ENCODE results near the gene GRID2IP.

GRID2IP gene

DNA sequence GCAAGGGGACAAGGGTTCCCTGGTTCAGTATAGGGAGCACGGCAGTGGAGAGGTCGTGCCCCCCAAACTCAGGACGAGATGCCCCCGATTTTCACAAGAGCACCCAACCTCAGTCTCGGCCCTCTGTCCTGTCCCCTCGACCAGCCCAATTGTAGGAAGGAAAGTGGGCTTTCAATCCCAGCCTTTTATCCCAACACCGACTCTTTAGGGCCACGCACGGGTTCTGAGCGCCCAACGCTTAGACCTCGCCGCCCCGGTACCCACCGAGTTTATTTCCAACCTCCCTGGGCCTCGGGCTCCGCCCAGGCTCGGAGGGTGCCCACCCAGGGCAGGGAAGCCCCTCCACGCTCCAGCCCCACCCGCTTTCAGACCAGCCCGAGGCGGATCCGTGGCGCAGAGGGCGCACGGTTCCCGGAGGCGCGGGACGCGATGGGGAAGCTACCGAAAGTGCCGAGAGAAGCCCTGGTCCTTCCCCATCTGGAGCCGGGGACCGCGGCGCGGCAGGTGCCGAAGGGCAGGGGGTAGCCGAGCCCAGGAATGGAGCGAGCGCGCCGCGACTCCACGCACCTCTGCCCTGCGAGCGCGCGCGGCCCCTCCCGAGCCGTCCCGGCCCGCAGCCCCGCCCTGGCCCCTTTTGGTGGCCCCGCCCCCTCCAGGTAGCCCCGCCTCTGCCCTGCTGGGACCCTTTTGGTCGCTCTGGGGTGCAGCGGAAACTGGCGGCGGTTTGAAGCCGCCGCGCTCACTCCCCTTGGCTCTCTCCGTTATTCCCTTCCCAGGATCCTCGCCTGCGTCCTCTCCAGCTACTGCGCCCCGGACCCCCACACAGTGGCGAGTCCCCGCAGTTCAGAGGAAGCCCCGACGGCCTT is 20.4 kb downstream of the GRID2IP start:
- no peak for DNase-seq (ENCODE audit: low read depth)
- no peak overlapping the region for H3K4me3 ChIP-seq (ENCODE audit: low read depth, low read length)
- TF ChIP-seq POLR2A (IDR thresholded peaks at IDR 0.05; ENCODE audit: extremely low read depth, insufficient read length), result no peak
- TF ChIP-seq, protein P1, sequence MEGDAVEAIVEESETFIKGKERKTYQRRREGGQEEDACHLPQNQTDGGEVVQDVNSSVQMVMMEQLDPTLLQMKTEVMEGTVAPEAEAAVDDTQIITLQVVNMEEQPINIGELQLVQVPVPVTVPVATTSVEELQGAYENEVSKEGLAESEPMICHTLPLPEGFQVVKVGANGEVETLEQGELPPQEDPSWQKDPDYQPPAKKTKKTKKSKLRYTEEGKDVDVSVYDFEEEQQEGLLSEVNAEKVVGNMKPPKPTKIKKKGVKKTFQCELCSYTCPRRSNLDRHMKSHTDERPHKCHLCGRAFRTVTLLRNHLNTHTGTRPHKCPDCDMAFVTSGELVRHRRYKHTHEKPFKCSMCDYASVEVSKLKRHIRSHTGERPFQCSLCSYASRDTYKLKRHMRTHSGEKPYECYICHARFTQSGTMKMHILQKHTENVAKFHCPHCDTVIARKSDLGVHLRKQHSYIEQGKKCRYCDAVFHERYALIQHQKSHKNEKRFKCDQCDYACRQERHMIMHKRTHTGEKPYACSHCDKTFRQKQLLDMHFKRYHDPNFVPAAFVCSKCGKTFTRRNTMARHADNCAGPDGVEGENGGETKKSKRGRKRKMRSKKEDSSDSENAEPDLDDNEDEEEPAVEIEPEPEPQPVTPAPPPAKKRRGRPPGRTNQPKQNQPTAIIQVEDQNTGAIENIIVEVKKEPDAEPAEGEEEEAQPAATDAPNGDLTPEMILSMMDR (IDR thresholded peaks at IDR 0.05; ENCODE audit: low read depth, low read length), result no peak
- TF ChIP-seq, protein P2, sequence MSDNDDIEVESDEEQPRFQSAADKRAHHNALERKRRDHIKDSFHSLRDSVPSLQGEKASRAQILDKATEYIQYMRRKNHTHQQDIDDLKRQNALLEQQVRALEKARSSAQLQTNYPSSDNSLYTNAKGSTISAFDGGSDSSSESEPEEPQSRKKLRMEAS (IDR thresholded peaks at IDR 0.05; ENCODE audit: low read depth, low read length), result no peak
- no peak for TF ChIP-seq MYC (IDR thresholded peaks at IDR 0.05; ENCODE audit: low read depth, low read length)

DNA sequence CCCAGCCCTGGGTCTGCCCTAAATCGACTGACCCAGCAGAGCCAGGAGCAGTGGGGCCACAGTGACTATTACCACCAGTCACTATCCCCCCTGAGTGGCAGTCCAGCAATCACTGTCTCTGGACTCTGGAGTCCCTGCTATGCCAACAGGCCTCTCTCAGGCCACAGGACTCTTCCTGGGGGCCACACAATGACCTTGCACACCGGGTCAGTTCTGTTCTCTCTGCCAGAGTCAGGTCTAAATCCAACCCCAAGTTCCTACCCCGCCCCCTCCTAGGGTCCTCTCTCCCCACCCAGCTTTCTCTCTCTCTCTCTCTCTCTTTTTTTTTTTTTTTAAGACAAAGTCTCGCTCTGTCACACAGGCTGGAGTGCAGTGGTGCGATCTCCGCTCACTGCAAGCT is 21.6 kb downstream of the GRID2IP start:
- TF ChIP-seq, protein P2 (IDR thresholded peaks at IDR 0.05; ENCODE audit: low read depth, low read length), result no peak
- no peak for TF ChIP-seq POLR2A (IDR thresholded peaks at IDR 0.05; ENCODE audit: extremely low read depth, insufficient read length)
- no peak for TF ChIP-seq MYC (IDR thresholded peaks at IDR 0.05; ENCODE audit: low read depth, low read length)
- TF ChIP-seq, protein P1 (IDR thresholded peaks at IDR 0.05; ENCODE audit: low read depth, low read length), result no peak
- no peak for DNase-seq (ENCODE audit: low read depth)
- H3K4me3 ChIP-seq (ENCODE audit: low read depth, low read length), result no peak overlapping the region

DNA sequence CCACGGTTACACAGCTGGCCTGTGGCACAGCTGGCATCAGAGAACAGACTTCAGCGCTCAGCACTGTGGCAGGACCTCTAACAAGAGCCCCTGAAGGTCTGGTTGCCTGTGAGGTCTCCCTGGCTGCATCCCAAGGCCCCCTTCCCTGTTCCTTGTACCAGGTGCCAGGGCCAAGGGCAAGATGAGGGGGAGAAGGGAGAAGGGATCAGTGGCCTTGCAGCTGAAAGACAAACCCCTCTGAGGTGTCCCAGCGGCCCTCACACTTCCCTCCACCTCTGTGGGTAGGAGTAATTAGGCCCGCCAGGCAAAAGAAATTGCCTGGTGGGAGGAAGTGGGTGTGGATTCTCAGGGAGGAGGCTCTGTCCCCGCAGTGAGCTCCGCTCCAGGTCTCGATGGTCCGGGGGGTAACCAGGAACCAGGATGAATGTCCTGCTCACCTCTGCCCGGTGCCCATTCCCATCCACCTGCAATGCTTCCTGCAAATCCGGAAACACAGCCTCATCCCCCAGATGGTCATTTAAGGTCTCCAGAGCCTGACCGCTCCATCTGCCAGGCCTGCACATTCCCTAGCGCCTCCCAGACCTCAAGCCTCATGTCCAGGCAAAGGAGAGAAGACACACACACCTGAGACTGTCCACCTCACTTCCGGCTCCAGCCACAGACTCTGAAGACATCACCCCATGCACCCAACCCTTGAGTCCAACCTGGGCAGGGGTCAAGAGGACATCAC is 22.7 kb downstream of the GRID2IP start:
- DNase-seq (ENCODE audit: low read depth), result no peak
- H3K4me3 ChIP-seq (ENCODE audit: low read depth, low read length), result no peak overlapping the region
- TF ChIP-seq, protein P1 (IDR thresholded peaks at IDR 0.05; ENCODE audit: low read depth, low read length), result no peak
- TF ChIP-seq, protein P2 (IDR thresholded peaks at IDR 0.05; ENCODE audit: low read depth, low read length), result no peak

DNA sequence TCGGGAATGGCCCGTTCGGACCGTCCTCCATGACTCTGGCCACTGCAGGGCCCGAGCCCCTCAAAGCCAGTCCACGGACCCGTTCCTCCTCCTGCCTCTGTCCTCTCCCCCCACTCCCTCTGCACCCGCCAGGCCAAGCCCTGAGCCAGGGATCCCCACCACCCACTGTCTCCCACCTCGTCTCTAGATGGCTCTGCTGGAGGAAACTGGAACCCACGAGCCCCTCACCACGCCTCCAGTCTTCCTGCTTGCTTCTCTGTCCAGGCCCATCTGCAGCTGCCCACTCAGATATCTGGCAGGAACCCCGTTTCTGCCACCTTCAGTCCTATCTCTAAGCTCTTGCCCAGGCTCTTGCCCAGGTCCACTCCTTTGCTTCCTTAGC is 24.3 kb downstream of the GRID2IP start:
- no peak overlapping the region for H3K4me3 ChIP-seq (ENCODE audit: low read depth, low read length)
- TF ChIP-seq POLR2A (IDR thresholded peaks at IDR 0.05; ENCODE audit: extremely low read depth, insufficient read length) (no peak), MYC (IDR thresholded peaks at IDR 0.05; ENCODE audit: low read depth, low read length) (no peak)
- TF ChIP-seq, protein P1 (IDR thresholded peaks at IDR 0.05; ENCODE audit: low read depth, low read length), result no peak
- TF ChIP-seq, protein P2 (IDR thresholded peaks at IDR 0.05; ENCODE audit: low read depth, low read length), result no peak

DNA sequence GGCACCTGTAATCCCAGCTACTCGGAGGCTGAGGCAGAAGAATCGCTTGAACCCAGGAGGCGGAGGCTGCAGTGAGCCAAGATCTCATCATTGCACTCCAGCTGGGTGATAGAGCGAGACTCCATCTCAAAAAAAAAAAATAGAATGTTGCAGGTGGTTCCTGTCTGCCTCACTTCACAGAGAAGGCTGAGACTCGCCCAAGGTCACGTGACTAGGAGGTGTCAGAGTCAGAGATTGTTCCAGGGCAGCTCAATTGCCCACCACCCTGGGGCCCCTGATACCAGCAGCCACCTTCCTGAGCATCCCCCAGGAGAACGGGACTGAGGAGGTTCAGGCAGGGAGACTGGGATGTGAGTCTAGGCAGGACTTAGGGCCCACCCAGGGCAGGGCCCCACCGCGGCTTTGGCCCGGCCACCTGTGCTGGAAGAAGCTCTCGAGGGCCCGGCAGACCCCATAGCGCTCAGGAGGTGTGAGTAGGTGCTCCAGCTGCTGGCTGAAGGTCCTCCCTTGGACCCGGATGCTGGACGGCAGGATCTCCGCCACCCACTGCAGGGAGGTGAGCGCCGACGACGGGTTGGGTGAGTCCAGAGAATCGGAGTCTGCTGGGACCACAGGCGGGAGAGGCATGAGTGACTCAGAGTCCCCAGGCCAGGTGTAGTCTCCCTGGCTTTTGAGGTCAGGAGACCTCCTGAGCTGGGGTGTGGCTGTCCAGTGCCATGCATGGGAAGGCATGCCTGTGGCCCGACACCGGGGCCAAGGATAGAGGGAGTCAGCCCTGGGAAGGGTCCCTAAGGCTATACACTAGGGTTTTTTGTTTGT is 30.9 kb downstream of the GRID2IP start:
- no peak for DNase-seq (ENCODE audit: low read depth)
- no peak overlapping the region for H3K4me3 ChIP-seq (ENCODE audit: low read depth, low read length)
- TF ChIP-seq MYC (IDR thresholded peaks at IDR 0.05; ENCODE audit: low read depth, low read length) (no peak), POLR2A (IDR thresholded peaks at IDR 0.05; ENCODE audit: extremely low read depth, insufficient read length) (no peak)
- TF ChIP-seq, protein P1 (IDR thresholded peaks at IDR 0.05; ENCODE audit: low read depth, low read length), result no peak
- TF ChIP-seq, protein P2 (IDR thresholded peaks at IDR 0.05; ENCODE audit: low read depth, low read length), result no peak

More for the DNA sequence above, 24.3 kb downstream of the GRID2IP start:
- no peak for DNase-seq (ENCODE audit: low read depth)
